Fibroblast of skin of right quadriceps (primary cell): Measurements from ENCODE around the gene GLP2R.
"Not testable (repeated sequence)": the region's sequence is repeated elsewhere in the genome, so short reads cannot be mapped to it uniquely, and the experiment has no call there.

Experiments
- DNase-seq: peaks from one replicate; pipeline ENCODE4 v3.0.0-alpha.2; 2013

The GLP2R gene

GRCh38 chr17:9900044-9900594, 74.4 kb downstream of the GLP2R start:
- DNase-seq: peak; percentile 56

GRCh38 chr17:9900784-9901183, 75.1 kb downstream of the GLP2R start:
- DNase-seq: peak; percentile 90

- peak; percentile 39 for DNase-seq
Observed at GRCh38 chr17:9902120-9902519, 76.4 kb downstream of the GLP2R start.

- no peak for DNase-seq
Observed at GRCh38 chr17:9904277-9905077, 78.8 kb downstream of the GLP2R start.

DNA sequence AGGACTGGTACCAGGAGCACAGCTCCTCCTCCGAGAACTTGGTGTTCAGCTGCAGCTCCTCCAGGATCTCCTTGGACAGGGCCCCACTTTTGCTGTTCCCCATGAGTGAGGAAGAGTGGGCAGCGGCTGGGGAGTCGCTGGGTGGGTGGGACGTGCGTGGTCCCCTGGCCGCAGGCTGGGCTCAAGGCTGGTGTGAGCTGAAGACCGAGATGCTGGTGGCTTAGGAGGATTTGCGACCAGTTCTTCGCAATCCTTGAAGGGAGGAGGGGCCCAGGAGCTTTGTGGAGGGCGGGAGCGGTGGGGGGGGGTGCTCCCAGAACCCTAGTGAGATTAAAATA, 79.3 kb downstream of the GLP2R start, which contains the start of gene RCVRN:
Gene RCVRN (minus strand): TSS at position 194 of the 338 bp plus-strand sequence. CDS start 91 bp downstream, at position 103.
- no peak for DNase-seq

- no peak for DNase-seq
Observed at GRCh38 chr17:9905902-9906301, 80.2 kb downstream of the GLP2R start.

GRCh38 chr17:9906616-9907015, 80.9 kb downstream of the GLP2R start:
- DNase-seq: no peak

DNA sequence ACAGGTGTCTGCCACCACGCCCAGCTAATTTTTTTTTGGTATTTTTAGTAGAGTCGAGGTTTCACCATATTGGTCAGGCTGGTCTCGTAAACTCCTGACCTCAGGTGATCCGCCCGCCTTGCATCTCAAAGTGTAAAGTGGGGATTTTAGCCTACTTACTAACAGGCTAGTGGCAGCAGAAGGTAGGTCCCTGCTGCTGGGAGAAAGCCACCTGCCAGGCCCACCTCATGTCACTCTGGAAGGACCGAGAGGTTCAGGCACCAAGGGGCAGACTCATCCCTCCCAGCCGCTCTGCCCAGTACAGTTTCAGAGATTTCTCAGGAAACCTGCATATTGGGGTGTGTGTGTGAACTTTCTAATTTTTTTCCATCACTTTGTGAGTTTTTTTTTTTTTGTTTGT, 81.4 kb downstream of the GLP2R start:
- no peak for DNase-seq

DNA sequence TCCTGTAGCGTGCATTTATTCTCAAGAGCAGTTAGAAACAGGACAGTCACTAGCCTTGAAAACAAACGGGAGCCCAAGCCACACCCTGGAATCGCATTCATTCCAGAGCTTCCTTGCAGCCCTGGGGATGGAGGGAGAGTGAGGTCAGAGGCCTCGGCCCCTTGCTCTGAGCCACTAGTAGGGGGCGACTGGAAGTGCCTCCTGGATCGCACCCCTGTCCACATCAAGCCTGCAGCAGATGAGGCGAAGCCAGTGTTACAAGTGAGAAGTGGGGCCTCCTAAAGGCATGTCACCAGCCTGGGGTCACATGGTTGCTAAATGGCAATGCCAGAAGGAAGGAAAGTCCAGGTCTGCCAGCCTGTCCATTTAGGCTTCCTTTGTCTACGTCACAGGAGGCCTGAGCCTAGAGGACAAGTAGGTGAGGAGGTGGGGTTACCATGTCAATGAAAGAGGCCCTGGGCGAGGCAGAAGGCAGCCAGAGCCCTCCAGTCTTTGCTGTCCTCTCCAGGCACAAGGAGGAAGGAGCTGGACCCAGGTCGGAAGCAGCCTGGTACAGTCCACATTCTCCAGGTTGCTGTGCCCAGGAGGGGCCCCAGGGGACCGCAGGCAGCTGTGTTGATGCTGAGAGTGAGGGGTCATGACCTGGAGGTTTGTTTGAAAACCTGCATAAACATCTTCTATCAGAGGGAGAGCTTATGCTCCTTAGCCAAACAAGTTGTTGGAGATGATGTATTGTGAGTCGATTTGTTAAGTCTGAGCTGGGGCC, 82.3 kb downstream of the GLP2R start:
- DNase-seq: no peak

DNA sequence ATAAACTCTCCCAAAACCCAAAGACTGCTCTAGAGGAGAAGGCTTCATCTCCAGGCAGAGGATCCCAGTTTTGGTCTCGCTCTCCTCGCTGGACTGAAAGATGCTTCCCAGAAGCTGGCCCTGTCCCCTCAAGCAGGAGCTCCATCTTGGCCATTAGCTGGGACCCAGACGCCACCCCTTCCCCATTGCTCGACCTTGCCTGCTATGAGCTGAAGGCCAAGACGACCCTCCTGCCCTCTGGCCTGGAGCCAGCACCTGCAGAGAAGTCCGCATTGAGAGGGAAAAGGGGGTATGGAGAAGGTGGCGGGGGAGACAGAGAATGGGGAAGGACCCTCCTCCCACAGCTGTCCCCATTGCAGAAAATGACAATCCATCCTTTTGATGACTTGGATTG, 82.9 kb downstream of the GLP2R start:
- no peak for DNase-seq

DNA sequence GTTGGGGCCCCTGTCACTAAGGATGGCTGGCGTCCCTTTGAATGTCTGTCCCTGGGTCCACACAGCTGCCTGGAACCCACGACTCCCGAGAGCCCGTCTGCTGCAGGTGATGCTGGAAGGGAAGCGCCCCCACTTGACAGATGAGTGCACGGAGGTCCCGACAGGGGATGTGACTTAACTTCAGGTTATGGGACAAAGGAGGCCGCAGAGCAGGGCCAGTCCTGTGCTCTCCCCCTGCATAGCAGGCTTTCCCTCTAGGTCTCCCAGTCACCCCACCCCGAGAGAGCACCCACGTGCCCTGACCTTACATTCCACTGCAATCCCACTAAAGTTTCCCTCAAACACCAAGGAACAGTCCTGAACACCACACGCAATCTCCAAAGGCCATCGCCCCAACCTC, 85.4 kb downstream of the GLP2R start:
- no peak for DNase-seq

GRCh38 chr17:9912121-9913099, 86.7 kb downstream of the GLP2R start:
- peak; percentile 35 for DNase-seq

DNA sequence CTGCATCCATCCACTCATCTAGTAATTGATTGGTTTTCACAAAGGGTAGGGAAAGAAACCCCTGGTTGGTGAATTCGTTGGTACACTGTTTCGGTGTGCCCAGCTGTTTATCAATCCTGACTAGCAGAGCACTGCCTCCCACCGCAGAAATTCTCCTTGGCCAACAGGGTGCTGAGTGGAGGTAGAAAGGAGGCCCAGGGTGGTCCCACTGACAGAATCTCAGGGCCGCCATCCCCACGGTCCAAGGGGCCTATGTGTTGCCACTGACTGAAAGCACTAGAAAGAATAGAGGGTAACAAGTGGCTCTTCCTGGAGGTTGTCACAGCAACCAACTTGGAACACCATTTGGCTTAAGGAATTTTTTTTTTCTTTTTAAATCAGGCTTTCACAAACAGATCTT, 87.8 kb downstream of the GLP2R start:
- DNase-seq: no peak

- no peak for DNase-seq
Observed at GRCh38 chr17:9916108-9916507, 90.4 kb downstream of the GLP2R start.

GRCh38 chr17:9917131-9917530, 91.4 kb downstream of the GLP2R start:
- DNase-seq: no peak

DNA sequence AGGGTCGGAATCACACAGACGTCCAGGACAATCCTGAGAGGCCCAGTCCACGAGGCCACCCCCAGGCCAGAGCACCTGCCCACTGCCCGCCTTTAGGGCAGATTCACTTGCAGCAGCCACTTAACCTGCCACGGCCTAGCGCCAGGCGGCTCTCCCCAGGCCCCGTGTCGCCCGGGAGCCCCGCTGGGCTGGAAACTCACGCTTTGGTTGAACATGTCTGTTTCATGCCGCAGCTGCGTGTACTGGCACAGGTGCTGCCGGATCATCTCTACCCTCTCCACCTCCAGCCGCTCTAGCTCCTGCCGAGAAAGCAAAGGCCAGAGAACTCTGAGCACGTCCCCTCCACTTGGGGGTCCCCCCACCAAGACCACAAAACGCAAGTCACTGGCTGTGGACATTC, 92.1 kb downstream of the GLP2R start:
- DNase-seq: no peak

DNA sequence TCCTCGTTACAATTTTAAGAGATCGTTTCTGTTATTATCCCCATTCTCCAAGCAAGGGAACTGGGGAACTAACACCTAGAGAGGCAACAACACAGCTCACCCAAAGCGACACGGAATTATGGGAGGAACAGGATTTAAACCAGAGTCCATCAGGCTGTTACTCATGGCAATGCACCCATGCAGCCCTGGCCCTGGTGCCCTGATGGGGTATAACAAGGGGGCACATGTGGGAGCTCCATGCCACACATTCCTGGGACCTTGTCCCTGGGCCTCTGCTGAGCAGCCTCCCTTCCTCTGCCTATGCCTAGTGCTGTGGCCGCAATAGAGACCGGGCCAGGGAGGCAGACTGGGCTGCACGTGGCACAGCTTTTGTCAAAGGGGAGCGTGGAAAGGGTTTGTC, 92.6 kb downstream of the GLP2R start:
- DNase-seq: no peak

GRCh38 chr17:9918804-9919352, 93.2 kb downstream of the GLP2R start:
- no peak for DNase-seq

DNA sequence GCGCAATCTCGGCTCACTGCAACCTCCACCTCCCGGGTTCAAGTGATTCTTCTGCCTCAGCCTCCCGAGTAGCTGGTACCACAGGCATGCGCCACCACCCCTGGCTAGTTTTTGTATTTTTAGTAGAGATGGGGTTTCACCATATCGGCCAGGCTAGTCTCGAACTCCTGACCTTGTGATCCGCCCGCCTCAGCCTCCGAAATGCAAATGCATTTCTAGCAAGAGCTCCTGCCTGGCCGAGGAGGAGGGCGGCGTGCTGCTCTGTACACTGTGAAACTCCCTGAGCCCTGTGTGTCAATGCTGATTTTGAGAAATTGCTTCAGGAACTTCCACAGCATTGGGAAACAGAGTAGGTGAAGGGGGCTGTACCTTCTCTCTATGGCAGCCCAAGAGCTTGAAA, 95.5 kb downstream of the GLP2R start:
- not testable (repeated sequence) for DNase-seq

DNA sequence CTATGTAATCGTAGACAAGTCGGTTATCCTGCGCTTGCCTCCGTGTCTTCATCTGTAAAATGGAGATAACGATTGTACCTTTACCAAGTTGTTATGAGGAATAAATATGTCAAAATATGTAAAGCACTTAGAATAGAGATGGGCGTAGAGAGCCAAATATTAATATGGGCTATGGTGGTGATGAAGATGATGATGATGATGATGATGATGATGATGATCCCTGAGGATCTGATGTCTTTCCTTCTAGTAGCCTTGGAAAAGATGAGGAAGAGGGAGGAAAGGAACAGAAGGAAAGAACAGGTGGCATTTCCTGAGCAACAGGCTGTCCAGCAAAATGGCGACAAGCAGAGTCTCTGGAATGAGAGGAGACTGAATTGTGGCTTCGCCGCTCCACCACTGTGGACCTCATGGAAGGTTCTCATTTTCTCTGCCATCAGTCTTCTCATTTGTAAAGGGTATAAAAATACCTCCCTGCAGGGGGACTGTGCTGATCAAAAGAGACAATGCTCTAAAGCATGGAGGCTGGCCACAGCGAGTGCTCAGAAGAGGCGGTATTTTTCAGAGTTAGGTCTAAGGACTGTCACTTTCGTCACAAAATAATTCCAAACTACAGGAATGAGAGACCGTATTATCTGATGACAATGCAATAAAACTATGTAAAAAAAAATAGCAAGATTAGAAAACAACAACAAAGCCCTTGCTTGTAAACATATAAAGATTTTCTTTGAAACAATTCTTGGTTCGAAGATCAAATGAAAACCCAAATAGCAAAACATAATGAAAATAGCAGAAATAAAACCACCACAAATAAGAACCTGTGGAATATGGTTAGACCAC, 96.5 kb downstream of the GLP2R start:
- no peak for DNase-seq

DNA sequence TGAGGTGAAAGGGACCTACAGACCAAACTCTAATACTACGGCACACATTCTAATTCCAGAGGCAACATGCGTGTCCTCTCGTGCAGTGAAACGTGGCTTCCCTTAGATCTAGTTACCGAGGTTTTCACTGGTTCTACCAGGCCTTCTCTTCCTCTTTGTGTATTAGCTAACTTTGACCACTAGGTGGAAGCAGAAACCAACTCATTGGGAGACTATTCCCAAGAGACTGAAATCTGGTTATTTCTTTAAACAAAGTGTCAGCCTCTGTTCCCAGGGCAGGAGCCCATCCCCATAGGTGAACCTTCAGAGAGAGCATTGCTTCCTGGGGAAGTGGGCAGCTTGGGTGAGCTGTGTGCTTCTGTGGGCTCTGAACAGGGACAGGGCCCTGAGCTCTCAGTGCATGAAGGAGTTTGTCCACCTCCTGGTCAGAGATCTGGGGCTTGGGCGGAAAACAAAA, 99.0 kb downstream of the GLP2R start:
- DNase-seq: peak; percentile 78
